ENCODE data around the gene EXOSC1.
A peak's percentile ranks its signal among the peaks of the same experiment; 100 is the strongest.

The EXOSC1 gene

GRCh38 chr10:97445722-97446639 is at the start of gene EXOSC1, which contains the start of gene ZDHHC16:
Gene EXOSC1 (minus strand): TSS chr10:97446006. CDS start chr10:97445985, 21 bp downstream.
Gene ZDHHC16 (plus strand): TSS chr10:97446175. CDS start chr10:97451676, 5,501 bp downstream.
- Histone ChIP-seq H3K27ac (ENCODE audit: low read depth, low read length) (no peak within 1 kb of the TSS), H3K9me3 (ENCODE audit: control insufficient read depth in 1 of 2, low read length in 2 of 2) (no peaks in the 10 kb centered on the region), H3K4me3 (ENCODE audit: low read depth in 1 of 2, low read length in 2 of 2) (peak within 1 kb of the TSS; percentile 98 to 100), H3K4me1 (ENCODE audit: control insufficient read depth in 1 of 2, insufficient read depth in 2 of 2, low read length in 2 of 2) (peaks cover 14 to 25% of the 10 kb centered on the region in 2 donors), H3K9ac (ENCODE audit: low read depth in 1 of 2, low read length in 2 of 2) (peak within 1 kb of the TSS; percentile 61 to 79), H3K36me3 (ENCODE audit: control insufficient read depth in 1 of 2, insufficient read depth in 2 of 2, low read length in 2 of 2) (peaks cover 0 to 18% of the 10 kb centered on the region in 2 donors), H3K27me3 (ENCODE audit: control insufficient read depth in 1 of 2, insufficient read depth in 2 of 2, low read length in 2 of 2) (no peaks in the 10 kb centered on the region)

- Histone ChIP-seq H3K27me3 (ENCODE audit: control insufficient read depth in 1 of 2, insufficient read depth in 2 of 2, low read length in 2 of 2) (peaks cover 2 to 5% of the 10 kb centered on the region in 2 donors), H3K4me3 (ENCODE audit: low read depth in 1 of 2, low read length in 2 of 2) (no peak overlapping the region), H3K27ac (ENCODE audit: low read depth, low read length) (no peak overlapping the region), H3K9ac (ENCODE audit: low read depth in 1 of 2, low read length in 2 of 2) (no peak overlapping the region), H3K36me3 (ENCODE audit: control insufficient read depth in 1 of 2, insufficient read depth in 2 of 2, low read length in 2 of 2) (no peaks in the 10 kb centered on the region), H3K4me1 (ENCODE audit: control insufficient read depth in 1 of 2, insufficient read depth in 2 of 2, low read length in 2 of 2) (peaks cover 13 to 32% of the 10 kb centered on the region in 2 donors), H3K9me3 (ENCODE audit: control insufficient read depth in 1 of 2, low read length in 2 of 2) (no peaks in the 10 kb centered on the region)
Measured at GRCh38 chr10:97494863-97495506, 49.2 kb upstream of the EXOSC1 start.

- H3K27me3 ChIP-seq (ENCODE audit: control insufficient read depth in 1 of 2, insufficient read depth in 2 of 2, low read length in 2 of 2) = no peaks in the 10 kb centered on the region
- no peaks in the 10 kb centered on the region for H3K36me3 ChIP-seq (ENCODE audit: control insufficient read depth in 1 of 2, insufficient read depth in 2 of 2, low read length in 2 of 2)
- no peak overlapping the region for H3K9ac ChIP-seq (ENCODE audit: low read depth in 1 of 2, low read length in 2 of 2)
- no peaks in the 10 kb centered on the region for H3K9me3 ChIP-seq (ENCODE audit: control insufficient read depth in 1 of 2, low read length in 2 of 2)
- H3K27ac ChIP-seq (ENCODE audit: low read depth, low read length) = no peak overlapping the region
- no peak overlapping the region for H3K4me3 ChIP-seq (ENCODE audit: low read depth in 1 of 2, low read length in 2 of 2)
- peaks cover 9 to 27% of the 10 kb centered on the region in 2 donors for H3K4me1 ChIP-seq (ENCODE audit: control insufficient read depth in 1 of 2, insufficient read depth in 2 of 2, low read length in 2 of 2)
Measured at GRCh38 chr10:97494151-97494550, 48.3 kb upstream of the EXOSC1 start.

GRCh38 chr10:97490592-97490991 is 44.8 kb upstream of the EXOSC1 start:
- Histone ChIP-seq H3K9ac (ENCODE audit: low read depth in 1 of 2, low read length in 2 of 2) (no peak overlapping the region), H3K27ac (ENCODE audit: low read depth, low read length) (no peak overlapping the region), H3K4me1 (ENCODE audit: control insufficient read depth in 1 of 2, insufficient read depth in 2 of 2, low read length in 2 of 2) (peaks cover 6 to 12% of the 10 kb centered on the region in 2 donors), H3K9me3 (ENCODE audit: control insufficient read depth in 1 of 2, low read length in 2 of 2) (no peaks in the 10 kb centered on the region), H3K27me3 (ENCODE audit: control insufficient read depth in 1 of 2, insufficient read depth in 2 of 2, low read length in 2 of 2) (no peaks in the 10 kb centered on the region), H3K36me3 (ENCODE audit: control insufficient read depth in 1 of 2, insufficient read depth in 2 of 2, low read length in 2 of 2) (peaks cover 0 to 5% of the 10 kb centered on the region in 2 donors), H3K4me3 (ENCODE audit: low read depth in 1 of 2, low read length in 2 of 2) (no peak overlapping the region)

GRCh38 chr10:97485647-97486281 is 40.0 kb upstream of the EXOSC1 start:
- peaks cover 0 to 1% of the 10 kb centered on the region in 2 donors for H3K4me1 ChIP-seq (ENCODE audit: control insufficient read depth in 1 of 2, insufficient read depth in 2 of 2, low read length in 2 of 2)
- no peaks in the 10 kb centered on the region for H3K27me3 ChIP-seq (ENCODE audit: control insufficient read depth in 1 of 2, insufficient read depth in 2 of 2, low read length in 2 of 2)
- no peak overlapping the region for H3K27ac ChIP-seq (ENCODE audit: low read depth, low read length)
- no peak overlapping the region for H3K4me3 ChIP-seq (ENCODE audit: low read depth in 1 of 2, low read length in 2 of 2)
- peaks cover 13 to 18% of the 10 kb centered on the region in 2 donors for H3K36me3 ChIP-seq (ENCODE audit: control insufficient read depth in 1 of 2, insufficient read depth in 2 of 2, low read length in 2 of 2)
- no peaks in the 10 kb centered on the region for H3K9me3 ChIP-seq (ENCODE audit: control insufficient read depth in 1 of 2, low read length in 2 of 2)
- H3K9ac ChIP-seq (ENCODE audit: low read depth in 1 of 2, low read length in 2 of 2) = no peak overlapping the region

GRCh38 chr10:97483921-97484320 is 38.1 kb upstream of the EXOSC1 start:
- no peak overlapping the region for H3K9ac ChIP-seq (ENCODE audit: low read depth in 1 of 2, low read length in 2 of 2)
- H3K27me3 ChIP-seq (ENCODE audit: control insufficient read depth in 1 of 2, insufficient read depth in 2 of 2, low read length in 2 of 2) = no peaks in the 10 kb centered on the region
- no peak overlapping the region for H3K27ac ChIP-seq (ENCODE audit: low read depth, low read length)
- H3K4me3 ChIP-seq (ENCODE audit: low read depth in 1 of 2, low read length in 2 of 2) = no peak overlapping the region
- no peaks in the 10 kb centered on the region for H3K9me3 ChIP-seq (ENCODE audit: control insufficient read depth in 1 of 2, low read length in 2 of 2)
- peaks cover 23 to 28% of the 10 kb centered on the region in 2 donors for H3K36me3 ChIP-seq (ENCODE audit: control insufficient read depth in 1 of 2, insufficient read depth in 2 of 2, low read length in 2 of 2)
- no peaks in the 10 kb centered on the region for H3K4me1 ChIP-seq (ENCODE audit: control insufficient read depth in 1 of 2, insufficient read depth in 2 of 2, low read length in 2 of 2)

GRCh38 chr10:97483506-97483905 is 37.7 kb upstream of the EXOSC1 start:
- Histone ChIP-seq H3K4me3 (ENCODE audit: low read depth in 1 of 2, low read length in 2 of 2) (no peak overlapping the region), H3K9ac (ENCODE audit: low read depth in 1 of 2, low read length in 2 of 2) (no peak overlapping the region), H3K9me3 (ENCODE audit: control insufficient read depth in 1 of 2, low read length in 2 of 2) (no peaks in the 10 kb centered on the region), H3K36me3 (ENCODE audit: control insufficient read depth in 1 of 2, insufficient read depth in 2 of 2, low read length in 2 of 2) (peaks cover 23 to 30% of the 10 kb centered on the region in 2 donors), H3K27me3 (ENCODE audit: control insufficient read depth in 1 of 2, insufficient read depth in 2 of 2, low read length in 2 of 2) (no peaks in the 10 kb centered on the region), H3K4me1 (ENCODE audit: control insufficient read depth in 1 of 2, insufficient read depth in 2 of 2, low read length in 2 of 2) (no peaks in the 10 kb centered on the region), H3K27ac (ENCODE audit: low read depth, low read length) (no peak overlapping the region)

GRCh38 chr10:97482381-97482780 is 36.6 kb upstream of the EXOSC1 start:
- no peaks in the 10 kb centered on the region for H3K9me3 ChIP-seq (ENCODE audit: control insufficient read depth in 1 of 2, low read length in 2 of 2)
- H3K4me3 ChIP-seq (ENCODE audit: low read depth in 1 of 2, low read length in 2 of 2) = no peak overlapping the region
- H3K27me3 ChIP-seq (ENCODE audit: control insufficient read depth in 1 of 2, insufficient read depth in 2 of 2, low read length in 2 of 2) = no peaks in the 10 kb centered on the region
- H3K36me3 ChIP-seq (ENCODE audit: control insufficient read depth in 1 of 2, insufficient read depth in 2 of 2, low read length in 2 of 2) = peaks cover 33 to 42% of the 10 kb centered on the region in 2 donors
- H3K27ac ChIP-seq (ENCODE audit: low read depth, low read length) = no peak overlapping the region
- no peak overlapping the region for H3K9ac ChIP-seq (ENCODE audit: low read depth in 1 of 2, low read length in 2 of 2)
- no peaks in the 10 kb centered on the region for H3K4me1 ChIP-seq (ENCODE audit: control insufficient read depth in 1 of 2, insufficient read depth in 2 of 2, low read length in 2 of 2)

- H3K9ac ChIP-seq (ENCODE audit: low read depth in 1 of 2, low read length in 2 of 2) = no peak overlapping the region
- H3K4me1 ChIP-seq (ENCODE audit: control insufficient read depth in 1 of 2, insufficient read depth in 2 of 2, low read length in 2 of 2) = no peaks in the 10 kb centered on the region
- no peaks in the 10 kb centered on the region for H3K9me3 ChIP-seq (ENCODE audit: control insufficient read depth in 1 of 2, low read length in 2 of 2)
- no peak overlapping the region for H3K4me3 ChIP-seq (ENCODE audit: low read depth in 1 of 2, low read length in 2 of 2)
- peaks cover 45 to 54% of the 10 kb centered on the region in 2 donors for H3K36me3 ChIP-seq (ENCODE audit: control insufficient read depth in 1 of 2, insufficient read depth in 2 of 2, low read length in 2 of 2)
- H3K27me3 ChIP-seq (ENCODE audit: control insufficient read depth in 1 of 2, insufficient read depth in 2 of 2, low read length in 2 of 2) = no peaks in the 10 kb centered on the region
- H3K27ac ChIP-seq (ENCODE audit: low read depth, low read length) = no peak overlapping the region
Measured at GRCh38 chr10:97481071-97481470, 35.3 kb upstream of the EXOSC1 start.

- no peaks in the 10 kb centered on the region for H3K4me1 ChIP-seq (ENCODE audit: control insufficient read depth in 1 of 2, insufficient read depth in 2 of 2, low read length in 2 of 2)
- H3K4me3 ChIP-seq (ENCODE audit: low read depth in 1 of 2, low read length in 2 of 2) = no peak overlapping the region
- H3K27me3 ChIP-seq (ENCODE audit: control insufficient read depth in 1 of 2, insufficient read depth in 2 of 2, low read length in 2 of 2) = no peaks in the 10 kb centered on the region
- H3K9me3 ChIP-seq (ENCODE audit: control insufficient read depth in 1 of 2, low read length in 2 of 2) = no peaks in the 10 kb centered on the region
- H3K9ac ChIP-seq (ENCODE audit: low read depth in 1 of 2, low read length in 2 of 2) = no peak overlapping the region
- H3K36me3 ChIP-seq (ENCODE audit: control insufficient read depth in 1 of 2, insufficient read depth in 2 of 2, low read length in 2 of 2) = peaks cover 46 to 62% of the 10 kb centered on the region in 2 donors
- no peak overlapping the region for H3K27ac ChIP-seq (ENCODE audit: low read depth, low read length)
Measured at GRCh38 chr10:97479939-97480338, 34.1 kb upstream of the EXOSC1 start.

Measured in duodenal mucosa (tissue), 2 donors.